Stimulated activated CD8-positive, alpha-beta memory T cell treated with anti-CD3 and anti-CD28 coated beads, Interleukin-12 subunit alpha, Interleukin-12 subunit beta, amount 100 ng/mL, for 24 hours (primary cell): ENCODE measurements around the gene KCNA3.

Experiments used
- DNase-seq: peaks from one replicate; pipeline ENCODE4 v3.0.0-alpha.2; 2020; ENCODE audit errors: extremely low read depth

KCNA3 gene

DNA sequence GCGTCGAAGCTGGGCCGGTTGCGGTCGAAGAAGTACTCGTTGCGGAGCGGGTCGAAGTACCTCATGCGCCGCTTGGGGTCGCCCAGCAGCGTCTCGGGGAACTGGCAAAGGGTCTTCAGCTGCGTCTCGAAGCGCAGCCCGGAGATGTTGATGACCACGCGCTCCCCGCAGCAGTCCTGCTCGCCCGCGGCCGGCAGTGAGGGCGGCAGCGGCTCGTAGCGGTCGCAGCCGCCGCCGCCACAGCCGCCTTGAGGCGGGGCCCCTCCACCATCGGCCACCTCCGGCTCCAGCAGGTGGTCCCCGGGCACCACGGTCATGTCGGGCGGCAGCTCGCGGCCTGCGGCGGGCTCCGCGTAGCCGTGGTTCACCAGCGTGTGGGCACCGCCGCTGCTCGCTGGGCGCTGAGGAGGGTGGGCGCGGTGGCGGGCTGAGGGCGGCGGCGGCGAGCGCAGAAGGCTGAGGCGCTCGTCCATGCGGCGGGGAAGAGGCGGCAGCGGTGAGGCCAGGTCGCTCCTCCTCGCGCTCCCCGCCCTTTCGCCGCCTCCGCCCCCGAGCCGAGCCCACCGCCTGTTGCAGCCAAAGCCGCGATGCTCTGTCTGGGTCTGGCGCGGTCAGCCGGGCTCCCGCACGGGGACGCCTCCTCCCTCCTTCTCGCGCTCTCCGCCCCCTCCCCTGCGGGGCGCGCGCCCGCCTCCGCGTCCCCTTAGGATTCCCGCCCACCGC, at the start of gene KCNA3:
TSS of gene KCNA3 (minus strand) at position 604 of the 723 bp plus-strand sequence. CDS start at position 473, 131 bp downstream.
- DNase-seq = peak; percentile 49

DNA sequence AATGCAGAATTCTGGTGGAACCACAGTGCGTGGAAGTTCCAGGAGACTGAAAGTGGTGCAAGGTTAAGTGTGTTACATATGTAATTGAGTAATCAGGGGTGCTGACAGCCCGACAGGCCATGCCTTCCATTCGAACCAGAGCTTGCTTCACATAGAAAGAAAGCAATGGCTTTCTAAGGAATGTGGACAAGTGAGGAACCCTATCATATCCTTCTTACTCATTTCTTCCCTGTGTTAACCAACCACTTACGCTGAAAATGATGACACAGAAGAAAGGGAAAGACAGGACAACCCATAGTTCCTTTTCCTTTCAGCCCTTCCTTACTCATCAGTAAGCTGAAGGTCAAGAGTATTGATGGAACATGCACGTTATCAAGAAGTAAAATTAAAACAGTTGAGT, 48.1 kb upstream of the KCNA3 start:
- no peak for DNase-seq

DNA sequence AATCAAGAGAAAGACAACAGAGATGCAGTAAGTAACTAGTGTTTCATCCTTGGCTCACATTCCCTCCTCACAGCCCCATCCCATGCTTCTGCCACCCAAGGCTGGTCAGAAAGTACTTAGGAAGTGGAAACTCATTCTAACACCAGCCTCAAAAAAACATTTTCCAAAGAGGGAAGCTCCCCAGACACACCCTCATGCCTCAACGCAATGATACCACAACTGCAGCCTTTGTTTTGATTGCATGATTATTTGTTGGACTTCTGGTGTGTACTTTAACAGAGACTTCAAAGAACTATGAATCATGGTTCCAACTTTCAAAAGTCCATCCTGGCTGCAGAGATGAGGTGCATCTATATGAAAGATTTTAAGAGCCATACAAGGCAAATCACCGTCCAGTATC, 45.2 kb upstream of the KCNA3 start:
- no peak for DNase-seq

DNA sequence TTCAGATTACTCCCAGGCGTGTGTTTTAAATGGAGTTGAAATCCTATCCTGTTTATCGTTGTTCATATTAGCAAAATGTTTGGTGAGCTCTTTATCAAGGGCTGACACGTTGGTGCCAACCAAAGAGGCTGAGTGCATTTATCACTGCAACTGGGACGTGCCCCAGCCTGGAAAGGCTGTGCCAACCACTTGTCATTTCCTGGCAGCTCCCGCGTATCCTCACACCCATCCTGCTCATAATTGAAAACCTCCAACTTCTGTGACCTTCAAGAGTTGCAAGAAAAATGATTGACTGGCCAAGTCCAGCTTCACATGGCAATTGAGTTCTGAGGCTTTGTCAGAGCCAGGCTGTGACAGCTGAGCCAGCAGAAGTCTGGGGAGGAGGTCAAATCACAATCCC, 43.7 kb upstream of the KCNA3 start:
- DNase-seq = no peak

DNA sequence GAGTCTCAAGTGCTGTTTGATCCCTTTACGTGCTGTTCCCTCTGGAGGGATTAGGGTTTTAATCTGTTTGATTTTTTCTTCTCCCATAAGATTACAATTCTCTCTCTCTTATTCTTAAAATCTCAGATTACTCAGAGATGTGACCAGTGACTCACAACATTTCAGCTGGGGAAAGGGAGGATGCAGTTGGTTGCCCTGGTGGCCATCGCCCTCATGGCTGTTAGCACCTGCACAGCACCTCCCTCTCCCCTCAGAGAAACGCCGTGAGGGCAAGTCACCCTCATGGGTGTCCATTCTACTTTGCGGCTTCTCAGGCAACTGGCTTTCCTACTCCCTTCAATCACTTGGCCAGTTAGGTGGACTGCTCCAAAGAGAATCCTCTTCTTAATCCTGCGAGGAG, 42.4 kb upstream of the KCNA3 start:
- no peak for DNase-seq

DNA sequence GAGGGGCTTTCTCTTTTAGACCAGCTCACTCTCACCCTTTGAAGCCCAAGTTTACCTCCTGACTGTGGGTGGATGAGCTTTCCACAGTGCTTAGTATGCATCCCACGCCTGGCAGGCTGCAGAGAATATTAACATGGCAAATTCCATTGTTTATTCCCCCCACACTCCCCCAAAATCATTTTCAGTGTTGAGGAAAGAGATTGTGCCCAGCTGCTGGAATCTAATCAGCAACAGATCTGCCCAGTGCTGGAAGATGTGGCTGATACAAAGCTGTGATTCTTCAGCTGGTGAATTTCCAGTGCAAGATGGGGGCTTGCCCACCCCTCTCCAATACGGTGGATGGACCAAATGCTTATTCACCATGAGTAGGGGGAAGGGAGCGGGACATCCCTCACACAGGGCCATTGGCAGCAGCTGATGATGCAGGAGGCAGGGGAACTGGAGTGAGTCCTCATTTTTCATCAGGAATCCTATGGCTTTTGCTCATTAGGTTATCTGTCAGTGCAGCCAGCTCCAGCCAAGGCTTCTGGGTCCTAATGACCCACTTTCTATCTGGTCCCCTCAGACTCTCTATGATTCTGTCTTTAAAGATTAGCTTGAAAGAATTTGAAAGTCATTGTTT, 39.7 kb upstream of the KCNA3 start:
- DNase-seq = no peak

DNA sequence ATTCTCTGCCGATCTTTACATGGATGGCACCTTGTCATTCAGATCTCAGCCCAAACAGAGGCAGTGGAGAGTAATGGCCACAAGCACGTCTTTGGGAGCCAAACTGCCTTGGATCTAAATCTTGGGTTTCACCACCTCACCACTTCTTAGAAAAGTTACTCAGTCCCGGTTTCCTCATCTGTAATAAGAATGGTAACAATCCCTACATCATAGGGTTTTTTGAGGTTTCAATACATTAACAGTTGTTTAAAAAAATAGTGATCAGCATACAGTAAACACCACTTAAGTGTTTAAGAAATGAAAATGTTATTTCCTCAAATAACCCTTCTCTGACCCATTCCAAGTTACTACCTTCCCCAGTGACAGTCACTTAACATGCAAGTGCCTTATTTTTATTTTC, 38.5 kb upstream of the KCNA3 start:
- no peak for DNase-seq

DNA sequence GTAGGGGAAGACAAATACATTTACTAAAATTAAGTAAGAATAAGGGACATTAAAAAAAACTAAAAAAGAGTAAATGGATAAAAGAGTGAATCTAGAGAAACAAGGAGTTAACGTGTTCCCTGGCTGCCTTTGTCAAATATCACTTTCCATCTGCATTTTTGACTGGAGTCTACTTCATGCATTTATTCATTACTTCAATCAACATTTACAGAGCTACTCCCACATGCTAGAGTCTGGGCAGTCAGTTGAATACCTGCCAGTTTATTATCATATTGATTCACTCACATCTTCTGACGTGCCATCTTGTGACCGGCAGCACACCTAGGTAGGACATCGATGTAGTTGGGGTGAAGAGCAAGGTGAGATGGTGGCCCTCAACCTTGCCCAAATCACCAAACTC, 35.6 kb upstream of the KCNA3 start:
- no peak for DNase-seq

DNA sequence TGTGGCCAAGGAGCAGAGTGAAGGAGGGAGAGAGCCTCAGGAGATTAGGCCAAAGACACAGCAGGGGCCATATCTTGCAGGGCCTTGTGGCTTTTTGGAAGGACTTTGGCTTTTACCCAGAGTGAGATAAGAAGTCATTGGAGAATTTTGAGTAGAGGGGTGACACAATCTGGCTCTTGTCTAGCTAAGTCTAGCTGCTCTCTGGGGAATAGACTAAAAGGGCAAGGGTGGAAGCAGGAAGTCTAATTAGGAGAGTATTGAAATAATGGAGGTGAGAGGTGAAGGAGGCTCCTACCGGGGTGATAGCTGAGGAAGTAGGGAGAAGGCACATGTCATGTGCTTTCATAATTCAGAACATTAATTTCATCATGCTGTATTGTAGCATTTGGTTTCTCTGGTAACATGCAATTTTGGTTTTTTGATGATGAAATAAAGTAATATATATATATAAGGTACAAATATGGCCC, 34.3 kb upstream of the KCNA3 start:
- no peak for DNase-seq

DNA sequence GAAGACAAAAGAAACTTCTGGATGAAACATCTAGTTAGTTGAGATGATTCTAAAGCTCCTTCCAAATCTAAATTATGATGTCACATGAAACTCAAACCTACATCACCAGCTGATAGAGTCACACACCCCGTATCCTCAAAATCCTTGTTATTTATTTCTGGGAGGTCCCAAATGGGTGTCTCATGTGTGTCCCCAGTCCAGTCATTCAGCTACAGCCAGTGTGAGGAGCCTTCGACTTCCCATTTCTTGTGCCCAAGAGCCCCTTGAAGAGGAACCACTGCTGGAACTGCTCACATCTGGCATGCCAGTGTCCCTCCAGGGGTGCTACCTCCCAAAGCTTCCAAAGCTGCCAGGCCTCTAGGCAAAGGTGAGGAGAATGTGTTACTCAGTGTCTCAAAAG, 32.5 kb upstream of the KCNA3 start:
- DNase-seq = no peak

DNA sequence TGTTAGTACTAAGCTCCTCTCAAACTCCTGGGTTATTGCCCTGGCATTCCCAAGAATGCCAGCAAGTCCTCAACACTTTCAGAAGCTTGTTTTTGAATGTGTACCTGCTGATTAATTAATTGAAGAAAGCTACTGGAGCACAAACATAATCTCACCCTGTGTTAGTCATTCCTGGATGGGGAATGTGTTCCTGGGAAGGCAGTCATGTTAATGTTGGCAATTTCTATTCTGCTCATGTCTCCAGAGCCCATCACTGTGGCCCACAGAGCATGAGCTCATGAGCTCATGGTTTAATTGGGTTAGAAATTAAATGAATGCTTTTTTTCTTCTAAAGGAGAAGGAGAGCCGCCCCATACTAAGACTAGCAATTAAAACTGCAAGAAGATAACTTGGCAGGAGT, 31.9 kb upstream of the KCNA3 start:
- DNase-seq = no peak

DNA sequence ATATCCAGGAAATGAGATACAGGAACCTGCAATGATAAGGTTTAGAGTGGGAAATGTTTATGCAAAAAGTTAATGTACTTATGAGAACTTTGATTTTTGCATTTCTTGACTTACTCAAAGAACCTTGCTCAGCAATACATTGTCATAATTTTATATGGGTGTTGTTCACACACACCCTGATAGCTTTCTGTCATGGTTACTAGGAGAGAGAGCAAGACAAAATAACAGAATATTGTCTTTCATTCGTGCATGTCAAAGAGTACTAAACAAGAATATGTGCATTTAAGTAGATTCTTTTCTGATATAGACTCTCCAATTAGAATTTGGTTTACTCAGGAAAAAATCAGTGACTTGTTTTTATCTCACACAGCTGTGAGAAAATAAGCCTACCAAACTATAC, 27.5 kb upstream of the KCNA3 start:
- no peak for DNase-seq

DNA sequence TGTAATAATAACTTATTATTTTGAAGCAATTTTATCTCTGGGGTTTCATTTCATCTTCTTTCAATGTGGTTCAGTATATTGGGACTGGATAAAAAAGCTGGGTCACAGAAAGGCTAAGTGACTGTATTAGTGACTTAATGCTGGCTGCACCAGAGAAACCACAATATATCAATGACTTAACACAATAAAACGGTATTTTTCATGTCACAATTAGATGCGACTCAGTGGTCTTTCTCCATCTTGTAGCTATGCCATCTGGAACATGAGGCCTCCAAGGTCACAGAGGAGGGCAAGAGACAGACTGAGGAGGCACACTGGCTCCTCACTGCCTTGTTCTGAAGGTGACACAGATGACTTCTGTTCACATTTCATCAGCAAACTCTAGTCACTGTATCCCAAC, 26.0 kb upstream of the KCNA3 start:
- DNase-seq = no peak

DNA sequence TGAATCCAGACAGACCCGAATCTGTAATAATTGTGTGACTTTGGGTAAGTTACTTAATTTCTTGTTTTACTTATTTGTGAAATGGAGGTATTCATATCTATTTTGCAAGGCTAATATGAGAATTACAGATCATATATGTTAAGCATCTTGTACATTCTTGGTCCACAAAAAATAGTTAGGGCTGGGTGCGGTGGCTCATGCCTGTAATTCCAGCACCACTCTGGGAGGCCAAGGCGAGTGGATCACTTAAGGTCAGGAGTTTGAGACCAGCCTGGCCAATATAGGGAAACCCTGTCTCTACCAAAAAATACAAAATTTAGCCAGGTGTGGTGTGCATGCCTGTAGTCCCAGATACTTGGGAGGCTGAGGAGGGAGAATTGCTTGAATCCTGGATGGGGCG, 22.9 kb upstream of the KCNA3 start:
- no peak for DNase-seq

DNA sequence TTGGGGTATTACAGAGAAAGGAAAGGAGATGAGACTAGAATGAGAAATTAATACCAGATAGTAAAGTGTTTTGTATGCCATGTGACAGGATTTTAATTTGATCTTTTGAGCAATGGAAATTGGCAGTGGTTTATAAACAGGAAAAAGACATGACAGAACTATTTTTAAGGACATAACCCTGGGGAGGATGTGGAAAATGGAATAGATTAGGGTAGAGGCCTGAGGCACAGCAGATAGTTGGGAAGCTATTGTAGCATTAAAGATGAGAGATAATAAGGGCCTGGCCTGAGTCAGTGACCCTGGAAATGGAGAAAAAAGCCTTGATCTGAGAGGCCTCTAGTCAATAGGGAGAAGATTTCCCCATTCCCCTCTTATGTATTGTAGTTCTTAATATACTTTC, 22.1 kb upstream of the KCNA3 start:
- DNase-seq = no peak

DNA sequence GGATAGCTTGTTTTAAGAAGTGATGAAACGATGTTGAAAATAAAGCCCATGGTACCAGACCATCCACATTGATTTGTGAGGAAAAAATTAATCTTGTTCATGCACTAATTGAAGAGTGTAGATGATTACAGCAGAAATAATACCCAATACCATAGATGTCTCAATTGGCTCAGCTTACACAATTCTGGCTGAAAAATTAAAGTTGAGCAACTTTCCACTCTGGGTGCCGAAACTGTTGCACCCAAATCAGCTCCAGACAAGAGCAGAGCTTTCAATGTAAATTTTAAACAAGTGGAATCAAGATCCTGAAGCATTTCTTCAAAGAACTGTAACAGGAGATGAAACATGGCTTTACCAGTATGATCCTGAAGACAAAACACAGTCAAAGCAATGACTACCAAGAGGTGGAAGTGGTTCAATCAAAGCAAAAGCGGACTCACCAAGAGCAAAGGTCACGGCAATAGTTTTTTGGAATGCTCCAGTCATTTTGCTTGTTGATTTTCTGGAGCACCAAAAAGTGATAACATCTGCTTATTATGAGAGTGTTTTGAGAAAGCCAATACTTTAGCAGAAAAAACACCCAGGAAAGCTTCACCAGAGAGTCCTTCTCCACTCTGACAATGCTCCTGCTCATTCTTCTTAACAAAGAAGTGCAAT, 16.1 kb upstream of the KCNA3 start:
- no peak for DNase-seq

DNA sequence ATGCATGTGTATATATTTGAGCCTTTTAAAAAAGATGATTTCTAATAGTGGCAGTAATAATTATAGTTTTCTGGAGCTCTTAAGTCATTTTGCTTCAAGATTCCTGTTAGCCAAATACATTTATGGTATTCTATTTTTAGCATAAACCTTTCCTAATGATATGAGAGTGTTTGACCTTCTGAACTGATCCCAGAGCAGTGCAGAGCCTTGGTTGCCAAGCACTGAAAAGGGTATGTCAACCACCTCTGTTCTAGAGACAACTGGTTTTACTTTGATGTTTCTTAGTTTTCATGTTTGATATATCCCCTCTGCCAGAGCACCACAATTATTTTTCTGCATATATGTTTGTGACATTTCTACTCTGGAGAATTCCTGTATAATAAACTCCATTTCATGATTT, 15.1 kb upstream of the KCNA3 start:
- no peak for DNase-seq

DNA sequence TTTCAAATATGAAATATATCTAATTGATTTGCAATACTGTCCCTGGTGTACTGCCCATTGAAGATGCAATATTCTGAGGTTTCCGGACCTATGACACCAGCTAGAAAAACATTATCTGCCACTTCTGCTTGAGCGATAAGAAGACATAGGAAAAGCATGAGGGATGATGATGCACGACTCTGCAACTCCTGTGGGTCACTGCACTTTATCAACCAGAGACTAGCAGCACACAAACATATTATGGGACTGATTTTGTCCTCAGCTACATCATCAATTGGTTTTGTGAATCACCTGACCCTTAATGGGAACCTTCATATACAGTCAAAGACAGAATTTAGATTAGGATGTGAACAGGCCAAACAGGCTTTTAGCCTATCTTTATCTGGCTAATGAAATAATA, 13.8 kb upstream of the KCNA3 start:
- no peak for DNase-seq

DNA sequence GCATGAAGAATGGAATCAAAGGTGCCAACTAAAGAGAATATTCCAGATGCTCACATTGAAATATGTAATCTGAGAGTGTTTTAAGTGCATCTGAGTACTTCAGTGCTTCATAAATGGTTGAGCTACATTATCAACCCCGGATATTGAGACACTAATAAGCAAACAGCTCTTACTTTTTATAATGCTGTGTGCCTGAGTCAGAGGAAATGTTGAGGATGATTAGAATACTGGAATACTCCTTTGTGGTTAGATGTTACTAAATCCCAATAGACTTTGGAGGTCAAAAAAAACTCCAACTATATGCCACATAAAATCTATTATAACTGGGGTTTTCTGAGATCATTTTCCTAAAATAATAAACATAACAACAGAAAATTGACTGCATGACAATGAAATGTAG, 12.5 kb upstream of the KCNA3 start:
- DNase-seq = no peak

DNA sequence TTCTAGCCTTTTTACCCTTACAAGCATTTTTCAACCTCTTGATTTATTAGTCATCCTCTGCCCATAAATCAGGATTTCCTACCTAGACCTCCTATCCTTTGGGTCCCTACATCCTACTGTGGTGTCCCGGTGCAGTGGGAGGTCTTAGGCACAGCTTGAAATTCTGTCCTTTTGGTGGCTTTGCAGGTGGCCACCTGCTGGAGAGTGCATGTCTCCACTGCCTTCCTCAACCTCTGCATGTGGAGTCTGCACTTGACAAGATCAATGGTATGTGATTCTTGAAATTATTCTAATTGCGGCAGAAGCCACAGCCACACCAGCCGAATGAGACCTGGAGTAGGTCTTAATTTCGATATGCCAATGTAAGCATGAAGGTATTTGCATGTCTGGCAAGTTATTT, 11.4 kb upstream of the KCNA3 start:
- no peak for DNase-seq

DNA sequence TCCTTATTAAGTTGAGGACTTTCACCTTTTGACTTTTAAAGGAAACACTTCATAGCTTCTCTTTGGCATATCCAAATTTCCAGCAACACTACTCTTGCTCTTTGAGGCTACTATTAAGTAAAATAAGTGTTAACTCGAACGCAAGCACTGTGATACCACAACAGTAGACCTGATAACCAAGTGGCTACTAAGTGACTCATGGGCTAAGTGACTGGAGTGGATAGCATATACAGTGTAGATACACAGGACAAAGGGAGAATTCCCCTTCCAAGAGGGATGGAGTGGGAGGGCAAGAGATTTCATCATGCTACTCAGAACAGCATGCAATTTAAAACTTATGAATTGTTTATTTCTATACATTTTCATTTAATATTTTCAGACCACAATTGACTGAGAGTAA, 9.8 kb upstream of the KCNA3 start:
- DNase-seq = no peak

DNA sequence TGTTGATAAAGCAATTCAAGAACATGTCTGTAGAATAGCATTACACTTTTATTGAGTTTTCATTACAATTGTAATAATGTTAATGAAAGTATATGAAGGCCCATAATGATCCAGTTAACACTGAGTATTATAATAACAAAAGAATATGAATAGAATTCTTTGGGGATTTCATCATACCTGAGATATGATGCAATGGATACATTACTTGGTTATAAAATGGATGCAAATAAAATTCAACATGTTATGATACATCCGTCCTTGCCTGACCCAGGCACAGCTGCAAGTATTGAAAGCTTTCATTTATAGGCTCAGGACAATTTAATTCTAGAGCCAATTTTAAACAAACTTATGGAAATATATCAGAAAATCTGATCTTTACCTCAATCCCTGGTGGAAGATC, 8.2 kb upstream of the KCNA3 start:
- no peak for DNase-seq

DNA sequence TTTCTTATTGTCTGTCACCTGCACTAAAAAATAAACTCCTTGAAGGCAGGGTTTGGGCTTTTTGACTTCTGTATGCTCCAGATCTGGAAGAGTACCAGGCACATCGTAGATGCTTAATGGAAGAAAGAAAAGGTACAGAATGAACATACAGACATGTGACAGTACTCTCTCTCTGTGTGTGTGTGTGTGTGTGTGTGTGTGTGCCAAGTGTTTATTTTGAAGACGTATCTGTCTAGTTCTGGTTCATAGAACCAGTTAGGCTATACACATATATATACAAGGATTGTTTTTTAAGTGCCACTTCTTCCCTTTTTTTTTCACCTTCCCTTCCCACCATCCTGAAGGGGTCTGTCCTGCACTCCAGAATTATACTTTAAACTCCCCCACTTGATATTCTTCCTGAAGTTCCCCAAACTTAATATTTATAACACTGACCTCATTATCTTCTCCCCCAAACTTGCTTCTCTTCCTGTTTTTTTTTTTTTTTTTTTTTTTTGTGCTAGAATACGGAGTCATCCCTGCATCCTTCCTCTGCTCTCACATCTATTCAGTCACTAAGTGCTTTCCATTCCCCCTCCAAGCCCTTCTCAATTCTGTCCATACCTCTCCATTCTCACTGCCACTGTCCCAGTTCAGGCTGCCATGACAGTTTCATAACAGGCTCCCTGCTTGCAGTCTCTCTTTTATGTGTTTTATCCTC, 5.4 kb upstream of the KCNA3 start:
- DNase-seq = no peak
